Smooth muscle cell of bladder (primary cell): Measurements from ENCODE around the gene MAN2B1. TPM values are rescaled to one million over a fixed set of nuclear protein-coding genes. Genes with fewer than 3 reads are reported as not detected.

ENCODE experiments used
- total RNA-seq: library from RNA; depleted of rRNA; stranded (reverse); fragments of >200 nt; gene quantifications from 2 replicates; pipeline ENCODE4 v1.2.3, GENCODE V29; 2014

Gene MAN2B1
- total RNA-seq, result 20.9 and 24.9 TPM in 2 replicates

DNA sequence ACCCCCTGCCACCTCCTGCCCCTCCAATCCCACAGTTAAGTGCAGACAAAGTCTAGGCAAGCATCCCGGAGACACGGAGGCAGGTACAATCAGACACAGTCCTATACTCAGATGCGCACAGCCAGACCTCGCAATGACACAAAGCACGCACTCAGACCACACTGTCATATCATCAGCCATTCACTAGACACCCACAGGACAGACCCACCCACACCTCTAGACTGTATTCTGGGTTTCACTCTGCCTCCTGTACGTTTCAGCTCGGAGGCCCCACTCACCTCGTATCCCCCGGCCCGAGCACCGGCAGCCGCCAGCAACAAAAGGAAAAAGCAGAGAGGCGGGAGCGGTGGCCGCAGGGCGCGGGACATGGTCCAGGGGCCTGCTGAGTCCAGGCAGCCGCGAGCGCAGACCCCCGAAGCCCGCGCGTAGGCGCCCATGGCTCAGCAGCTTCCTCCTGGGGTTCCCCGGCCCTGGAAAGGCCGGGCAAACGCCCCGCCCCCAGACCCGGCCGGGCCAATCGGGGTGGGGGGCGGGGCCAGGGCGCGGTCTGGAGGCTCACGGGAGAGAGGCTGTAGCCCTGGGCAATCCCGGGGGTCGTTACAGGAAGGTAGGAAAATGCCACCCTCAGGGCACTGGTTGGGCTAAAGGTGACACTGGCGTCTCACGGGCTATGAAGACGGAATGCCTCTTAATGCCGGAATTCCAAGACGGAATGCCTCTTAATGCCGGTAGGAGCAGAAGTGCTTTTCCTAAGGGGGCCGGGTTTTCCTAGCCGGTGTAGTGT, at the start of gene MAN2B1, which contains the start of gene WDR83:
Gene MAN2B1, minus strand, starts transcription at position 478 of the 784 bp plus-strand sequence. Its CDS starts 41 bp downstream, at position 437.
Gene WDR83, plus strand, starts transcription at position 543 of the 784 bp plus-strand sequence. CDS start 2,984 bp downstream, outside the sequence.

DNA sequence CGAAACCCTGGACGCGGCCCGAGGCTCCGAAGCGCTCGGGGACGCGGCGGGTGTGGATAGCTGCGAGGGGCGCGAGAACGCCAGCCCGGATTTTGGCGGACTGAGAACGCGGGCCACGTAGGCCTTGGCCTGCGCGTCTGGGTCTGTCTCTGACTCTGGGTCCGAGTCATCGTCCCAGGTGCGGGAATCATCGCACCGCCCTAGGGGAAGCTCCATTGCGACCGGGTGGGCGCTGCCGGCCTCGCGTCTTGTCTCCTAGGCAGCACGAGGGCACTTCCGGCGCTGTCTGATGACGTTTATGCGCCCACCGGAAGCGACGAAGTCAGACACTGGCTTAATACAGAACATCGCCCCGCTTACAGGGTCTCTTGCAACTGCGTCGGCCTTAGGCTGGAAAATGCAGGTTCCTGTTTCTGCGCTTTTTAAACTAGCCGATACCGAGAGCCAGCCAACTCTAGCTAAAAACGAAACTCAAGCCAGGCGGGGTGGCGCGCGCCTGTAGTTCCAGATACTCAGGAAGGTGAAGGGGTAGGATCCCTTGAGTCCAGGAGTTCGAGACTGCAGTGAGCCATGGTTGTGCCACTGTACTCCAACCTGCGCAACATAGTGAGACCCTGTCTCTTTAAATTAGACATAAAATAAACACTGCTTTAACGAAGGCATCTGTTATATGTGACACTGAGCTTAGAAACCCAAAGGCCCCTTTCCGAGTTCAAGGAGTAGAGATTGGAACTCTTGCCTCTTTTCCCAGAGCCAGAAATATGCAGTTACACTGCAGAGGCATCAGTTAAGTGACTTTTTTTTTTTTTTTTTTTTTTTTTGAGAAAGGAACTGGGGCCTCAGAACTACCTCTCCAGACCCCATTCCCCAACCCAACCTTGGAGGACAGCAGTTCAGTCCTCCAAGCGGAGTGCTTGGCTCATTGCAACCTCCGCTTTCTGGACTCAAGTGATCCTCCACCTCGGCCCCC, 30.1 kb upstream of the MAN2B1 start, which contains the start of gene FBXW9:
Gene FBXW9, minus strand, starts transcription at position 266 of the 970 bp plus-strand sequence. Its CDS starts 50 bp downstream, at position 216.

DNA sequence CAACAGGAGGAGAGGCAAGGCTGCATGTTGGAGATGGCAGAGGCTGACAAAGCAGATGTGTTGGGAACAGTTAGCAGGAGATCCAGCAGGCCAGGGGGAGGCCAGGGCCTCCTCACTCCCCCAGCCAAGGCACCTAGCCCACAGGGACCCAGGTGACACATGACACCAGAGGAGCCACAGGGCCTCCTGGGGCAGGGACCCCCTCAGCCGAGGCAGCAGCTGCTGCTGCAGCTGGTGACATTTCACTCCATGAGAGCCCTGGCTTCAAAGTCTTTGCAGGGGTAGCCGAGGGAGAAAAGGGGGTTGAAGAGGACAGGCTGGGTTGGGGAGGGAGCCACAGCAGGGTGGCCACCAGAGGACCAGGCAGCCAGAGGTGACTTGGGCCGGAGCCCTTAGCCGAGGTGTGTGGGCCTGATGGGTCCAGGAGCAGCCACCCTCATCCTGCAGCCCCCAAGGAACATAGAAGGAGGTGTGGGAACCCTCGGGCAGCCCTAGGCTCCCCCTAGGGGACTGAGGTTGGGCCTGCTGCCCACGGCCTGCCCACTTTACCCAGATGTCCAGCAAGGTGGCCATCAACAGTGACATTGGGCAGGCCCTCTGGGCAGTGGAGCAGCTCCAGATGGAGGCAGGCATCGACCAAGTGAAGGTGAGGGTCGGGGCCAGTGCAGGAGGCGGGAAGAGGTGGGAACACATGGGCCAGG, 21.1 kb upstream of the MAN2B1 start, which contains the start of gene GNG14:
Gene GNG14, plus strand, starts transcription at position 503 of the 701 bp plus-strand sequence. Its CDS starts 51 bp downstream, at position 554.

DNA sequence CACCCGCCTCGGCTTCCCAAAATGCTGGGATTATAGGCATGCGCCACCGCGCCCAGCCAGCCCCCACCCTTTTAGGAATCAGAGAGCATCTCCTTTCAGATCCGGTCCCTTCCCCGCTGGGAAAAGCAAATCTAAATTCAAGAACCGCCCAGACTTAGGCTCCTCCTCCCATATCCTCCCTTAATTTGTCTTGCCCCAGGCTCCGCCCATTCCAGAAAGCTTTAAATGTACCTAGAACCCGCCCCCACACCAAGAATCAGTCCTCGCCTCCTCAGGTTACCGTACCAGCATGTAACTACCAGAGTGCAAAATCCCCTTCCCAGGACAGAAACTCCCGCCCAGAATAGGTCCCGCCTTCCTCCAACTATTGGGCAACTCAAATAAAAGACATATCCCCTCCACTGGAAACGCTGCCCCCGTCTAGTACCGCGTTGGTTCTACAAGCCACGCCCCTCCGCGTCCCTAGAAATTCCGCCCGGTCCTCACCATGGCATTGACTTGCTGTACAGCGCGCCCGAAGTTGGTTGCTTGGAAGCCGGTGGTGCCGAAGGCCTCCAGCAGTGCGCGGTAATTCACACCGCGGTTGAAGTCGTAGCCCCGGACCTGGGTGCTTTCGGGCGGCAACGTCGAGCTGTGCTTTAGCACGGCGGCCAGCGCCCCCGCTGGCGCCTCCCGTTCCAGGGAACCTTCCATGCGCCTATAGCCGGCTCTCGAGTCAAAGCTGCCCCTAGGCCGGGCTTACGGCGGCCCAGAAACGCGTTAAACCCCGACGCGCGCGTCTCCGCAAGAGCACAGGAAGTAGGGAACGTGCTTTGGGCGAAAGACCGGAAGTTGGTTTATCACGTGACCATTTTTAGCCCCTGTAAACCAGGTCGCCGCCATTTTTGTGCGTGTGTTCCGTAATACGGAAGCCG, 14.8 kb upstream of the MAN2B1 start, which contains the start of gene DHPS:
Gene DHPS, minus strand, starts transcription at position 807 of the 914 bp plus-strand sequence. Its CDS starts 114 bp downstream, at position 693.

DNA sequence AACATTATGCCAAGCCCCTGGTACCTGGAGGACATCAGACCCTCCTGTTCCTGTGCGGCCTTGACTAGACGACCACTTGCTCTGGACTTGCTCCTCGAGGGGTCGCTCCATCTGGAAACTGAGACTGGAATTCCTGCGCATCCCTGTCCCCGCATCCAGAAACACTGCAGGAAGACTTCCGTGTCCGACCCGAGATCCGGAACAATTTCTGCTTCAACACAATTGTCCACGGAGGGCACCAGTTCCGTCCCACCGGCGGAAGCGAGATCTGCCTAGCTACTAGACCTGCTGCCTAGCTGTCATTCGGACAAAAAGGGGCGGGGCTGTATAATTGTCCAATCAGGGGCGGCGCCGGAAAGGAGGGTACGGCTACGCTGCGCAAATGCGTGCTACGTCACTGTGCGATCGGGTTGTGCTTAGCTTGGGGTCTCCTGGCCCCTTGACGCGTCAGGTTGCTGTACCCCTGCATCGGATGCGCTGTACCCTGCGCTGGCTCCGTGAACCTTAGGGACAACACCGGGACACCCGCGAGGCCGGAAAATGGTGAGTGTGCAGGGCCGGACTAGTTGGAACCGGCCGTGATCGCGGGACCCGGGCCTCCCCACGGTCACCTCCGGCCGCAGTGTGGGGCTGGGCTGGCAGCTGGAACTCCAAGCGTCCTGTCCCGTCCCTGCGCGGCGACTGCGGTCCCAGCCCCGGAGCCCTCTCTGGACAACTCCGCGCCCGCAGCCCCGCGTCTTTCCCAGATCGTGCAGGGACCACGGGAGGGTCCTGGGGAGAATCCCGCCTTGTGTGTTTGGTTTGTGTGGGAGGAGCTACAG, 55.8 kb downstream of the MAN2B1 start, which contains the start of the genes ZNF490 and ZNF791:
Gene ZNF490, minus strand, starts transcription at position 274 of the 821 bp plus-strand sequence. Its CDS starts 133 bp downstream, at position 141.
Gene ZNF791, plus strand, starts transcription at position 381 of the 821 bp plus-strand sequence. Its CDS starts 160 bp downstream, at position 541.

Other genes starting within 250 kb of the MAN2B1 start
- gene ZNF443, start 225.7 kb downstream of the MAN2B1 start, total RNA-seq, result 1.6 and 2.2 TPM in 2 replicates
- 3.3 and 4.3 TPM in 2 replicates for gene ZNF709, start 181.9 kb downstream of the MAN2B1 start, total RNA-seq
- gene ZNF564, start 115.3 kb downstream of the MAN2B1 start, total RNA-seq, result 6.8 and 11.4 TPM in 2 replicates
- gene ZNF490, start 55.9 kb downstream of the MAN2B1 start, total RNA-seq, result 7.7 and 8.9 TPM in 2 replicates
- 11.2 and 14.1 TPM in 2 replicates for gene ZNF791, start 55.8 kb downstream of the MAN2B1 start, total RNA-seq
- 8.8 and 11.3 TPM in 2 replicates for gene WDR83, start 65 bp upstream of the MAN2B1 start, total RNA-seq
- 55.9 and 65.4 TPM in 2 replicates for gene DHPS, start 15.1 kb upstream of the MAN2B1 start, total RNA-seq
- not detected in 2 replicates for gene GNG14, start 21.3 kb upstream of the MAN2B1 start, total RNA-seq
- 4.3 and 4.6 TPM in 2 replicates for gene FBXW9, start 29.9 kb upstream of the MAN2B1 start, total RNA-seq
- gene TNPO2, start 57.2 kb upstream of the MAN2B1 start, total RNA-seq, result 19.8 and 27.3 TPM in 2 replicates
- 140 and 192 TPM in 2 replicates for gene TRIR, start 67.9 kb upstream of the MAN2B1 start, total RNA-seq
- gene GET3, start 70.8 kb upstream of the MAN2B1 start, total RNA-seq, result 101 and 118 TPM in 2 replicates
- not detected in 2 replicates for gene BEST2, start 85.0 kb upstream of the MAN2B1 start, total RNA-seq
- 15.8 and 21.2 TPM in 2 replicates for gene HOOK2, start 108.8 kb upstream of the MAN2B1 start, total RNA-seq
- gene JUNB, start 124.7 kb upstream of the MAN2B1 start, total RNA-seq, result 61.4 and 83.8 TPM in 2 replicates
- gene PRDX2, start 135.1 kb upstream of the MAN2B1 start, total RNA-seq, result 244 and 259 TPM in 2 replicates
- gene THSD8, start 135.3 kb upstream of the MAN2B1 start, total RNA-seq, result 0.46 TPM in 1 of 2 replicates, not detected in the other
- 6.5 and 7.3 TPM in 2 replicates for gene RNASEH2A, start 139.8 kb upstream of the MAN2B1 start, total RNA-seq
- not detected in 2 replicates for gene RTBDN, start 167.8 kb upstream of the MAN2B1 start, total RNA-seq
- 0.18 and 0.28 TPM in 2 replicates for gene MAST1, start 171.8 kb upstream of the MAN2B1 start, total RNA-seq
- 30.4 and 35.7 TPM in 2 replicates for gene DNASE2, start 214.7 kb upstream of the MAN2B1 start, total RNA-seq
- 0.09 TPM in 1 of 2 replicates, not detected in the other for gene KLF1, start 220.5 kb upstream of the MAN2B1 start, total RNA-seq
- 15.4 and 17.2 TPM in 2 replicates for gene GCDH, start 224.4 kb upstream of the MAN2B1 start, total RNA-seq